SKM-1 treated with dmso at 0.1 percent for 144 hours (cell line): Measurements from ENCODE around the gene CD28.

Experiments
- DNase-seq: peaks from one replicate; lab custom pipeline; 2025; ENCODE audit not compliant: unreplicated experiment; lab: John Stamatoyannopoulos, UW

CD28 gene

DNA sequence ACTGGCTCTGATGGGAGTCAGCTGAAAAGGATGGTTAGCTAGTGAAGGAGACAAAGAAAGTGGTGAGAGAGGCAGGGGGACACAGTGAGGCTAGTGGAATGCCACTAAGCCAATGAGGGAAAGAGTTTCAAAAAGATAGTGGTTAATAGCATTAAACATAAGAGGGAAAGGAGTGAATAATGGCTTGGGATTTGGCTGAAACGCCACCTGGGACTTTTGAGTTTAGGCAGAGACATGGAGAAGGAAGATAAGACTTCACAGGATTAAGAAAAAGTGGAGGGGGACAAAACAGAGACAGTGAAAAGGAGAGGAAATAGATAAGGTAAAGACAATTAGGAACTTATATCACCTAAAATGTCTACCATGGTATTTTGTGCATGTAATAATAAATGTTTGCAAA is 6.9 kb downstream of the CD28 start:
- no peak for DNase-seq

DNA sequence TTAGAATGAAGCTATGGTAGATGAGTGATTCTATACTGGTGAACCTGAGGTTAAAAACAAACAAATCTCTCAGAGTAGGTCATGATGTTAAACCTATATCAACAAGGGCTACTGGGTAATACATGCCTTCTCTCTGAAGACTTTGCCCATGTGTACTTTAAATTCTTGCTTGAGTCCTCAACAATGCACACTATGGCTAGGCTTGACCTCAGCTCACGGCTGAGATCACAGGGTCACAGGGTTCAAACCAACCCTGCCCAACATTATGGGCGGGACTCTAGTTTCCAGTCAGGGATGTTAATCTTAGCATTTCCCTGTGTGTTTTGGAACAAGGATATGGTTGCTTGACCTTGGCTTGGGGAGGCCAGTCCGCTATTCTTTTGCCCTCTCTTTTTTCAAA is 7.7 kb downstream of the CD28 start:
- no peak for DNase-seq

DNA sequence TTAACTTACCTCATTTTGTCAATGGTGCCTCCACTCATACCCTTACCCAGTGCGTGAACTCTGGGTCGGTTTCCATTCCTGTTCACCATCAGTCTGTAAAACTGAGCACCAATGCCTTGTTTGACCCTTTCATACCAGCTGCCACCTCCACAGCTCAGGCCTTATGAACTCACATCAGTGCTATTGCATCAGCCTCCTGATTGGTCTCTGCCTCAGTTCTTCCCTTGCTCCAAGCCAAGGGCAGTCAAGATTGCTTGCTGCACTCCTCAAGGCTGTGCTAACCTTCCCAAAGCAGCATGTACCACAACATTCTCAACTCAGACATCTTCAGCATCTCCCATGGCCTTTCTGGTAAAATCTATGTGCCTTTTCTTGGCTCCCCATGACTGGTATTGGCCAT is 9.3 kb downstream of the CD28 start:
- DNase-seq = no peak

DNA sequence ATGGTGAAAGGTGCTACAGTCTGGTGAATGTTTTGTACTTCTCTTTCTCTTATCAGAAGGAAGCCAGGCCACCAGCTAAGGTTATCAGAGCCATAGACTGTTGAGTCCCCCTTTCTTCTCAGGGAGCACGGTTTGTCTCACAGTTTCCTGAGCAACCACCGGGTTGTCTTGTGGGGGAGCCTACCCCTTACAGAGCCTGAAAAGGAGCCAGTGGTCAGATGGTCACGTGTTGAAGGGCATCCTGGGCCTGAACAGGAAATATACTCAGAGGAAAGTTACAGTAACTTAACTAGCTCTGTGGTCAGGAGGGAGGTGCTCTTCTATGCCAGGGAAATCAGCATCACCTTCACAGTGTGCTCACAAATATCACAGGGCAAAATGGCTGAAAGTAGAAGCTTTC is 11.6 kb downstream of the CD28 start:
- peak; percentile 13 for DNase-seq

DNA sequence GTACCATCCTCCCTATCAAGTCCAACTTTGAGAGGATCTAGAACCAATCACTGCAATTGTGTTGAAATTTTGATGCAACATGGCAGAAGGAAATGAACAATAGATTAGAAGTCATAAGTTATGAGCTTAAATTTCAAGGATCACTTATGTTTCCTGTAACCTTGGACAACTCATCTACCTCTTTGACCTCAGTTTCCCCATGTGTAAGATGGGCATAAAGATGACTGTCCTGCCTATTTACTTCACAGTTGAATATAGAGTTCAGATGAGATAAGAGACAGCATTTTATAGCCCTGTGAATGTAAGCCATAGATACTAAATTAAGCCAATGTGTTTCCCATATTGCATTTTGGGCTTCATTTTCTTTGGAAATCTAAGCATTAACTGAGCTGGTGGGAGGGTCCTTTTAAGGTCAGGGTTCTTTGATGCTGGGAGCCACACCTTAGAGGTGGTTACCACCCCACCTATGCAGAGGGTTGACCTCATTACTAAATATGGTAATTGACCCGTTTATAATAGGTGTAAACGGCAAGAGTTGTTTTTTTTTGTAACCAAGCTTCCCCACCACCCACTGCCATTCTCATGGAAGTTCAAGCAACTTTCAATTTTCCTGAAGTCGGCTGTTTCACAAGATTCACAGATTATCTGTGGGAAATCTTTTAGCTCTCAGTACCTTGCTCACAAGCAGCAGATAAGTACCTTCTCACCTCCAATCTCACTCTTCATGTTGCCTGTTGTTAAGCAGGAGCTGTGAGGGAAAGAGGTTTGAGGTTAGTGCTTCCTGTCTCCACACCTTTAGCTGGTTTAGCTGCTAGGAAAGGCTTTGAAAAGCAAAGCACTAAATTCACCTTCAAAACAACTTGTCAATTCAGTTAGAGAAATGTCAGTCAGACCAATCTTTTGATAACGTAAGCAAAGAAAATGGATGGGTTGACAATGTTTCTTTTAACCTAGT is 13.3 kb downstream of the CD28 start:
- no peak for DNase-seq

DNA sequence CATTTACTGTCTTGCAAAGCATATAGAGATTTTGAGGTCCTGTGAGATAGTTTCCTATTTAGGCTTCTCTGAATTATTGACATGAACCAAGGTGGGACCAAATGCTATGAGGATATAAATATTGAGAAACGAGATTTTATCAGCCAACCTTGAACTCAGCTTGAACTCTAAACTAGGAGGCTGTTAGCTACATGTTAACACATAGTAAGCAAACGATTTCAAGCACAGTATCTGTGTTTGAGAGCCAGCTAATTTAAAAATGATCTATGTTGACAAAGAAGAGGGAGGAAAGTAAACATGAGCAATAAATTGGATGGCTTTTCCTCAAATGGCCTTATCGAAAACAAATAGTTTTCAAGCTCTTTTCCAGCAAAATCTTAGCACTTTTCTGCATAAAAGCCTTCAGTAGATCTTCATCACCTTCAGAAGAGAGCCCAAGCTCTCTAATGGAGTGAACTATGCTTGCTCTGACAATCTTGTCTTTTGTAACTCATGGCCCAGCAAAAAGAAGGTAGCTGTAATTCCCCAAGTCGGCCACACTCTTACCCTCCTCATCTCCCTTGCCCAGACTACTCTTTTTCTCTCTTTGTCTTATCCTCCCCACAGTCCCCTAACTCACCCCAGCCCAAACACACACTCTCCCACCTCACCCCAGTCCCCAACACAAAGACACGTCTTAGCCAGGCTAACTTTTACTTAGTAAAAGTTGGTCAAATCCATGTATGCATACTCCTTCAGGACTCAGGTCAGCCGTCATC is 14.7 kb downstream of the CD28 start:
- no peak for DNase-seq

DNA sequence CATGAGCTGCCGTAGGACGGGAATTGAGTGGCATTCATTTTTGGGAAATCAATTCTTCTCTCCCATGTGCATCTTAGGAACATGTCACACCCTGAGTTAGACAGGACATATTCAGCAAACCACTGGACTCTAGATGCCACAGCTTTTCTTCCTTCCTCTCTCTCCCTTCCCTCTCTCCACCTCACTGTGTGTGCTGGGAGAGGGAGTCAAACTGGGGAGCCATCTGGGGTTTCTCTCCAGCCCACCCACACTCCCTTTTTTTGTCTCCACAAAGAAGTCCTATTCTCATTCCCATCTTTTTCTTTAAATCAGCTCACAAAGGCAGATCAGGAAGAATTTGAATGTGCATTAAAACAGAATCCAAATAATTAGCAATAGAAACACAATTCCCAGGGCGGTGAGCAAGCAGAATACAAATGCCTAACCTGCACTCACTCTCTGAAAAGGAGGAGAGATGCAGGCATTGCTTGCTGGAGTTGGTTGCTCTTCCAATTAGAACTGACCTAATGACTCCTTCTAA is 15.4 kb downstream of the CD28 start:
- DNase-seq = no peak

DNA sequence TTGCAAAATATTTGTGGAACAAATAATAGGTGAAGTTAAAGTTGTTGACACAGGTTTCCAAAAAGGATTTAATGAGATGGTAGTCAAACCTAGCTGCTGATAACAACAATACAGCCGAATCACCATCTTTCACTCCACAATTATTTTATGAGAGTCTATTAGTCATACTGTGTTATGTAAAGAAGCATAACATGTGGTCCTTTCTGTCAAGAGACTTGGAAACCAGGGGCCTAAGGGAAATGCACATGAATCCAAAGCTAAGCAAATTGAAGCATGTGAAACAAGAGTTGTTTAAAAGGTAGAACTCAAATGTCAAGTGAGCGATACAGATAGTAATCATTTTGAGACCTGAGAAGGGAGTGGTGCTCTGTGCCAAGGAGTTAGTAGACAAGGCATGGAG is 16.0 kb downstream of the CD28 start:
- DNase-seq = no peak

DNA sequence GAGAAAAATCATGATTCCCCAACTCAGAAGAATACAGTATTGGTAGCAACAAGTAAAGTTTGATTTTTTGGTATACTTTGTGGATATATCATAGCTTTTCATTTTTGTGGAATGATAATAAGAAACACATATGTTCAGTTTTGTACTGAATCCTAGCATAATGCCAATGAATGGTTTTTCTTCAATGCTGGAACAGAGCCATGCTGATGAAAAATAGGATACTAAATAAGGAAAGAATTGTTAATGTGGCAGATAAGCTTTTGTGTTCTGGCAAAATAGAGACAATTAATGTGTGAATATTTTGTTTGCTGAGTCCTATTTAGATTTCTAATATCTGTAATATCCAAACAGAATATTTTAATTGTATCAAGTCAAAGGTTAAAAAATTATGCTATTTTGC is 21.9 kb downstream of the CD28 start:
- DNase-seq = no peak

DNA sequence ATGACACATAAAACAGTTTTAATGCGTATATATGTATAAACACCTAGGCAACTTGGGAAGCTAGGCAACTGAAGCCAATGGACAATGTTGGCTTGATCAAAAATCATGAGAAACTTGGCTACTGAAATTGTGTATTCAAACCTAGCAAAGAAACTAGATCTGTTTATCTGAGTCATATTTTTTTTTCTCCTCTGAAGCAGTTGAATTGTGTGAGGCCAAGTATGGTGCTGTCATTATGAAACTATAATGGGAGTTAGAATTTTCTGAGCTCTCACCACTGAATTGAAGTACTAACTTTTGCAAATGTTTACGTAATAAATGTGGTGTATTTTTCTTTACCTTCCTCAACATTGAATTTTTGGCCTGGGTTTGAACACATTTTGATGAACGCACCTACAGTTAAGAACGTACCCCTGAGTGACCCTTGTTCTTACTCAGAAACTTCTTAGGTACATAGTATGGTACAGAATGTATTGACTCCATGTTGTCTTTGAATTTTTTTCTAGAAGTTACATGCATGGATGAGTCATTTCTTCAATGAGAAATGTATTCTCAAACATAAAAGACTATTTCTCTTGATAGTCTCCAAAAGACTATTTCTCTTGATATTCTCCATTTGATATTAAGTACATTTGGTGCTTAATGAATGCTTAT is 23.8 kb downstream of the CD28 start:
- no peak for DNase-seq

DNA sequence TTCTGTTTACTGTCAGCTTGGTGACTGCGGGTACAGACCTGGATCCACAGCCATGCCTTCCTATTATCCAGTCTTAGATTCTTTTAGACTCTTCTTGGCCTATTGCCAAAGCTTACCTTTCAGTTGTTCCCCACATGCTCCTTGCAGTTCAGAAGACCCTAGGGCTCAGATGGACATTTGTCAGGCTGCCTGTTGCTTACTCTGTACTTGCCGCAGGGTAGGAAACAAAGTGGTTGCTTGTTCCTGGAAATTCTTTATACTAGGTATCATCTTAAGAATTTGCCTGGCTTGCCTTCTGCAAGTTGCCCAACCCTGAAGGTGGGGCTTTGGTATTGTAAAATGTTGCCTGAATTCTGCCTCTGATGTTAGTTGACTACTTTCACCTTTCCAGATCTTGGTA is 24.4 kb downstream of the CD28 start:
- DNase-seq = no peak

DNA sequence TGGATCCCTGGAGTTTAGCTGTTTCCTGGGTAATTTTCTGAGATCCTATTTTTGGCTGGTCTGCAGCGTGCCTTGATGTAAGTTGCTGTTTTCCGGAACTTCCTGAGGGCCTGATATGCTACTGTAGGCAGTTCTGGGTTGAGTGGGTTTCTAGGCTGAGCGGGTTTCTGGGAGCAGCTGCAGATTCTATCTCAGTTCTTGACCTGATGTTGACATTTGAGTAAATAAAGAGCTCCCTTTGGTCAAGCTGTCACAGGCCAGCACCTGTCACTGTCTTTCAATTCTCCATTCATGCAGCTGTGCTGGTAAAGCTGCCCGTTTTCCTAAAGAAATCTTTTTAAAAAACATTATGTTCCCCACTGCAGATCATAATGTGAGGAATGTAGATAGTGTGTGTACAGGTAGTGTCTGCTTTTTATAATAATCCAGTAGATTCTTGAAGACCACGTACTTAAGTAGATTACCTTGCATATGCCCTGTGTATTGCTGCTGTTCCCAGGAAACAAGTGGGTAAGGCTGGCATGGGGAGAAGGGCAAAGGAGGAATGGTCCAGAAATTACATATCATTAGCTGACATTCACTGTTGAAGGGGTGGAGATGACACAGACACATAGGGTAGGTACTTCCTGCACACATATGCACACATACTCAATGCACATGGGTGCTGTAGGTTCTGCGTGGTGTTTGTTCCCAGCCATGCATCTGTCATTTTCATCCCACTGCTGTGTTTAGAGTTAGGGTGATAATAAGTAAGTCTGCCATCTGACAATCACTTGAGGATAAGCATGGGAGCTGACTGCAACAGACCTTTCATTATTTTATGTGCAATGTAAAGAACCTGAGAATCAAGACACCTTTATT is 25.9 kb downstream of the CD28 start:
- no peak for DNase-seq

DNA sequence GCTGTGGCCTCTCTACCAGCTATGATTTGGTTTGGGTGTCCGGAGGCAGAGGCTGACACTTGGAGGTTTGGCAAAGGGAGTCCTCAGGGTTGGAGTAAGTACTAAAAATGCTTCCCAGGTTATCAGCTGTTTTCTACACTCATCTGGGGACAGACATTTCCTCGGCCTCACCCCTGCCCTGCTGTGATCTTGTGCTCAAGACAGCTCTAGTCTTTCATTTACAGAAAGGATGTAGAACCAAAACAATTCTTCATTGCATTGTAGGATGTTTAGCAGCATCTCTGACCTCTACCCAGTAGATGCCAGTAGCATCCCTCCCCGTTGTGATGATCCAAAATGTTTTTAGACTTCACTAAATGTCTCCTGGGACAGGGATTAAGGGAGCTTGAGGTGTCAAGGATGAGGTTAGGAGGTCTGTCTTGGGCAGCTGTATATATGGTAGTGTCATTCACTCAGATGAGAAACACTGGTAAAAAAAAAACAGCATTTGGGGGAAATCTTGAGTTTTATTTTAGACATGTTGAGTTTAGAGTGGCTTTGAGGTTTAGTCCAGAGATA is 26.6 kb downstream of the CD28 start:
- no peak for DNase-seq

DNA sequence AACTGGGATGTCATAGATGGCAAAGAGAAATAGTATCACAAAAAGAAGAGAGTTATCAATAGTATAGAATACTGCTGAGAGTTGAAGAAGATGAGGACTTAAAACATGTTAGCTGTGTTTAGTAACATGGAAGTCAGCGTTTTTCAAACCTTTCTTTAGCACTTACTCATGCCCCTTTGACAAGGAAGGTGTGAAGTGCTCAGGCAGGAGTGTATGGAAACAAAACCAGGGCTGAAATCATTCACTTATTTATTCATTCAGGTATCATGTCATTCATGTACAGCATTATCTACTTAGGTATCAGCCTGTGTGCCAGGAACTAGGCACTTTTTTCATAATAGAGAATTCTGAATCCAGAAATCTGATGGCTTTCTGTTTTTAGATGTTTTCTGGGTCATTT is 27.2 kb downstream of the CD28 start:
- no peak for DNase-seq

DNA sequence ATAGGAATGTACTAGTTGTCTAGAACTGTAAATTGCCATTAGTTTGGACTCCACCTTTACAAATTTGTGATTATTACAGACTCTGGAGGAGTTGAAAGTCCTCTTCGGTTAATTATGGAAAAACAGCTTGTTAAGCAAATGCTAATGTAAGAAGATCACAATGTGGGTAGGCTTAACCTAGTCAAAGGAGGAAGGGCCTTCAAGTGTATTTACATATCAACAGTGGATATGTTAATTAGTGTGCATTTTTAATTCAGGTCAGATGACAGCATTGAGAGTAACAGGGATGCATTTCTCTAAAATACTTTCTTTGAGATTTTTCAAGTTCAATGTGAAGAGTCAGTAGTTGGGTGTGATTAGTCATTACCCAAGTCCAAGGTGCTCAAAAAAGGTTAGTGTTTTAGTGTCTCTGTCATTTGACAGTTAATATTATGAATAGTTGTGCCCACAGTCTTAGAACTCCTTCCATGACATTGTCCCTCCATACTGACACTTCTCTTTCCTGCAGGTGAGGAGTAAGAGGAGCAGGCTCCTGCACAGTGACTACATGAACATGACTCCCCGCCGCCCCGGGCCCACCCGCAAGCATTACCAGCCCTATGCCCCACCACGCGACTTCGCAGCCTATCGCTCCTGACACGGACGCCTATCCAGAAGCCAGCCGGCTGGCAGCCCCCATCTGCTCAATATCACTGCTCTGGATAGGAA is 28.0 kb downstream of the CD28 start:
- DNase-seq = no peak

DNA sequence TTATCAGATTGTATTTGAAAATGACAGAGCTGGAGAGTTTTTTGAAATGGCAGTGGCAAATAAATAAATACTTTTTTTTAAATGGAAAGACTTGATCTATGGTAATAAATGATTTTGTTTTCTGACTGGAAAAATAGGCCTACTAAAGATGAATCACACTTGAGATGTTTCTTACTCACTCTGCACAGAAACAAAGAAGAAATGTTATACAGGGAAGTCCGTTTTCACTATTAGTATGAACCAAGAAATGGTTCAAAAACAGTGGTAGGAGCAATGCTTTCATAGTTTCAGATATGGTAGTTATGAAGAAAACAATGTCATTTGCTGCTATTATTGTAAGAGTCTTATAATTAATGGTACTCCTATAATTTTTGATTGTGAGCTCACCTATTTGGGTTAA is 30.9 kb downstream of the CD28 start:
- DNase-seq = no peak

DNA sequence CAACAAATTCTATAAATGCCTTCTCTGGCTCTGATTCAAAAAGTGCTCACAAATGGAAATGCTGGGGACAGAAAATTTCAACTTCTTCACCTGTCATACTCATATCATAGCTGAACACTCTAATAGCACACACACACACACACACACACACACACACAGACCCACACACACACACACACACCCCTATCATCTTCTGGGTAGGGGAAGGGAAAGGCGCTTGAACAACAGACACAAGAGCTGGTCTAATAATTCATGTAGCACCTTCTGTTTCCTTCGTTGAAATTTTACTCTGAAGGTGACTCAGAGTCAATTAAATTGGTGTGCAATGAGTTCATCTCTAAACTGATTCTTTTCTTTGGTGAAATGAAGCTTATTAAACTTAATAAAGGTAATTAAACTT is 32.9 kb downstream of the CD28 start:
- no peak for DNase-seq

DNA sequence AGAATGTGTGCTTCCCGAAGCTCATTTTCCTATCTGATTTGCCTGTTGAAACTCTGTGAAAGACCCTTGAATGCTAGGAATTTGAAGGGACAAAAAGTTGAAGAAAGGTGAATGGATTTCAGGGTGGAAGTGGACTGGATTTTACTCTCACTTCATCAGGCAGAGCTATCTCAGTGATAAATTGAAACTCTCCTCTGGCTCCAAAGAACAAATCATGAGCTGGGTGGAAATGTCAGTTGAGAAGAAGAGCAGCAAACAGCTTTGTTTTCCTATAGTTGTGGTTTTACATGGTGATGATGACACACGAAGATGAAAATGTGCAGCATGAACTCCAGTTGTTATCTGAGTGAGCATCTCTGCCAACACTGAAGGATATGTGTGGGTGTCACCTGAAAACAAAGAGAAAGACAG is 34.4 kb downstream of the CD28 start:
- DNase-seq = no peak

DNA sequence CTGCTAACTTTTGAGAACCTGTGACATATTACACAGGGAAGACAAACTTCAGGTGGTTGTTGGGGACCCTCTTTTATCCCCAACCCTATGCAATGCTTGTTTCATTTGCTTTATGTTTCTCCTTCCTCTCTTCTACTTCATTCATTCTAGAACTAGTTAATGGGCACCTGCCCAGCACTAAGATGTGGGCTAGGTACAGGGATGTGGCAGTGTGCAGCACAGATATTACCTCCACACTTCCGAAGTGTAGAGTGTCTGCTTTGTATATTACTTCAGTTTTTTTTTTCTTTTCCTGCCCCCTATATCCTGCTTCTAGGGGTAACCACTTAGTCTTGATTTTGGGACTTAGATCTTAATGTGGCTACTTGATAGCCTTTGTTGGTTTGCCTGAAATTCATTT is 35.1 kb downstream of the CD28 start:
- no peak for DNase-seq
